ENCODE measurements around the gene COL13A1. TPM values are rescaled to one million over a fixed set of nuclear protein-coding genes. Genes with fewer than 3 reads are reported as not detected.
A peak's percentile ranks its signal among the peaks of the same experiment; 100 is the strongest.

Gene COL13A1
- total and polyA plus RNA-seq, 2 experiments from 2014 or later: 5.2 to 8.6 TPM

GRCh38 chr10:69911613-69912528 lies 110.2 kb downstream of the COL13A1 start:
- H3K9me2 ChIP-seq (ENCODE audit: insufficient read depth): peaks cover 5% of the 10 kb centered on the region; the same call in 1 of the 2 replicates
- no peaks in the 10 kb centered on the region for H3K79me2 ChIP-seq (replicated peaks; ENCODE audit: insufficient read depth)
- Mint-ChIP-seq H3K27ac (no peak overlapping the region), H3K27me3 (ENCODE audit: insufficient read depth, low read depth, poor library complexity) (peaks cover 20% of the 10 kb centered on the region), H3K9me3 (no peaks in the 10 kb centered on the region), H3K36me3 (ENCODE audit: low read depth) (no peaks in the 10 kb centered on the region), H3K4me3 (no peak overlapping the region), H3K4me1 (peaks cover 24% of the 10 kb centered on the region)
- H3K27me3 ChIP-seq (ENCODE audit: insufficient read depth): no peaks in the 10 kb centered on the region
- H3K4me3 ChIP-seq: no peak overlapping the region
- TF ChIP-seq ZNF331 (CRISPR knock-in tag; IDR thresholded peaks at IDR 0.05; ENCODE audit: low read depth): no peak
- TF ChIP-seq EZH2phosphoT487 (IDR thresholded peaks at IDR 0.05; ENCODE audit: unreplicated experiment): no peak
- no peak for TF ChIP-seq JUNB (IDR thresholded peaks at IDR 0.05; ENCODE audit: unreplicated experiment)
- TF ChIP-seq ZNF462 (CRISPR knock-in tag; IDR thresholded peaks at IDR 0.05): no peak
- no peak for TF ChIP-seq CTCF (conservative IDR thresholded peaks at IDR 0.05; ENCODE audit: low read depth in 2 of 2)
- no peak overlapping the region for H3K27ac ChIP-seq (ENCODE audit: low read depth)
- no peak overlapping the region for H3K4me2 ChIP-seq
- no peaks in the 10 kb centered on the region for H3K36me3 ChIP-seq (ENCODE audit: insufficient read depth)
- no peaks in the 10 kb centered on the region for H4K20me1 ChIP-seq (replicated peaks; ENCODE audit: insufficient read depth)
- H3F3A ChIP-seq (replicated peaks; ENCODE audit: low read depth): no peaks in the 10 kb centered on the region
- DNase-seq (ENCODE audit: low spot score) (peak; percentile 34), ATAC-seq (no peak)
- no peak overlapping the region for H2AFZ ChIP-seq
- H3K4me1 ChIP-seq (ENCODE audit: insufficient read depth): no peaks in the 10 kb centered on the region; the same call in 1 of the 2 replicates
